Hindlimb muscle (tissue), 1 donor: Measurements from ENCODE around the gene NMNAT2. TPM values are rescaled to one million over a fixed set of nuclear protein-coding genes. Genes with fewer than 3 reads are reported as not detected.
"Not testable (repeated sequence)": the region's sequence is repeated elsewhere in the genome, so short reads cannot be mapped to it uniquely, and the experiment has no call there.

Source experiments
- DNase-seq: peaks from one replicate; pipeline ENCODE4 v3.0.0-alpha.2; 2013
- polyA plus RNA-seq: library from polyadenylated mRNA; unstranded; fragments of 120-200 nt; gene quantifications from one replicate; pipeline ENCODE4 v1.2.1, GENCODE V29; 2013; ENCODE audit not compliant: insufficient read length

The NMNAT2 gene
- polyA plus RNA-seq, 1 donor, result 0.85 TPM

DNA sequence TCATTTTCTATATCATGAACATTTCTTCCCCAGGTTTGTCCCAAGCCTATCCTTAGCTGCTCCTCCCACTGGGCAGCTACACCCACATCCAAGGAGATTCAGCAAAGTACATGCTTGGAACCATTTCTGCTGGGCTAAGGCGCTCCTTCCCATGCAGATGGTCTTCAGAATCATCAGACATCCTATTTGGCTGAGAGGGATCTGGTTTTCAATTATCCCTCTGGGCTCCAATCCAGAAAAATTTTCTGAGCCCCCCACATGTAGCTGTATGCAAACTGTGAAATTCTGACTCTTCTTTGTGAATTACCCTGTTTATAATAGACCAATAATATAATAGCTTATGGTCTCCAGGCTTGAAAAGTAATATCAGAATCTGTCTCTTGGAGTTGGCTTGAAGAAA is 132.9 kb downstream of the NMNAT2 start:
- DNase-seq, result no peak

DNA sequence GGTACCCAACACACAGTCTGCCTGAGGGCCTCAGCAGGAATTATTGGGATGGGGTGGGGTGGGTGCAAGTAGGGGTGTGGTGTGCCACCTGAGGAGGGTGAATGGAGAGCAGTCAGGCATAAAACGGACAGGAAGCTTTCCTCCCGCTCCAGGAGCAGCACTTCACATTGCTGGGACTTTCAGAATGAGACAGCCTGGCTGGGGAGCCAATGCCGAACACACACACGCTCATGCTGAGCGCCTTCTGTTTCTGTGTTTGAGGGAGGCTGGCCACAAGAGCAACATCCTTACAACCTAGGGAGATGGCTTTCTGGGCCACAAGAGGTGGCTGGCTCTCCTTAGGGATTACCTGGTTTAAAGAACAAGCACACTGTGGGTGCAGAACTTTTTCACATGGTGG is 134.1 kb downstream of the NMNAT2 start:
- DNase-seq, result no peak

DNA sequence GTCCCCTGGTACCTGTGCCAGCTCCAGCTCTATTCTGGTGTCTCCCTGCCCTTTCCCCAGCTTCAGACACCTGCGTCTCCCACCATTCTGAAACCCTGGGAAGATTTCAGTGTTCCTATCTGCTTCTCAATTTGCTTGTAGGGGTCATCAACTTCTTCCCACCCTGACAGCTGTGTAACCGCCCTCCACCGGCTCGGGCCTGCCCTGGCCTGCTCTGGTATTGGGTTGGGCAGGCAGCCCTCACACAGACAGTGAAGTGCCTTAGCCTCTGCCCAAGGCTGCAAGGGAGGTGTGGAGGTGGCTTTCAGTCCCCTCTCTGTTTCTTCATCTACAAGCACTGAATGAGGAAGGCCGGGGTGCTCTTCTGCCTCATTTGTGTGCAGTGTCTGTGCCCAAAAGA is 134.9 kb downstream of the NMNAT2 start:
- DNase-seq, result no peak

DNA sequence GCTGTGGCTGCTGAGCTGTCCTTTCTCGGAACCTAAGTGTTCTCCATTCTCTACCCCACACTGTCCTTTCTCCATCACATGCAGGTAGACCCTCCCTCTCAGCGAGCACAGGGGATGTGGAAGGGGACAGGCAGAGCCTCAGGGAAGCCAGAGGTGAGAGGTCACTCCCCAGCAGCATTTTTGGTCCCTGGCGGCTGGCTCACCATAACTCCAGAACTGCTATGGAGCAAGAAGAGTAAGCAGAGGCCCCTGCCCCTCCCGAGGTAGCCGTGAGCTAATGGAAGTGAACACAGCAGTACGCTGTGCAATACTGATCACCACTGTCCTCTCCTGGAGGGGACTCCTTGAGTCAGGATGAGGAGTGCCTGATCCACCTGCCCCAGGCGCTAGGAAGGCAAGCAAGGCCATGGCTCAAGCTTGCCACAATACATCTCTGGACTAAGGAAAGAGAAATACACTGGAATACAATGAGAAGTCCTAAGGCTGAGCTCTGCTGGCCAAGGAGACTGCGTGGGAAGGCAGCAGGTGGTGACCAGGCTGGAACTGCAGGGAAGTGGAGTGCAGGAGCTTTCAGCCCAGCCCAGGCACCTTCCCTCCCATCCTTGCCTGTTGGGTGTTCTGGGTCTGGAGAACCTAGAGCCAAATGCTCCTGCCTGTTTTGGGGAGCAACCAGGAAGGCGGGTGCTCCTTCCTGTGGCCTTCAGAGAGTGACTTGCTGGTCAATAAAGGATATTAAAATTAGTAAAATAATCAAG is 135.9 kb downstream of the NMNAT2 start:
- DNase-seq, result no peak

DNA sequence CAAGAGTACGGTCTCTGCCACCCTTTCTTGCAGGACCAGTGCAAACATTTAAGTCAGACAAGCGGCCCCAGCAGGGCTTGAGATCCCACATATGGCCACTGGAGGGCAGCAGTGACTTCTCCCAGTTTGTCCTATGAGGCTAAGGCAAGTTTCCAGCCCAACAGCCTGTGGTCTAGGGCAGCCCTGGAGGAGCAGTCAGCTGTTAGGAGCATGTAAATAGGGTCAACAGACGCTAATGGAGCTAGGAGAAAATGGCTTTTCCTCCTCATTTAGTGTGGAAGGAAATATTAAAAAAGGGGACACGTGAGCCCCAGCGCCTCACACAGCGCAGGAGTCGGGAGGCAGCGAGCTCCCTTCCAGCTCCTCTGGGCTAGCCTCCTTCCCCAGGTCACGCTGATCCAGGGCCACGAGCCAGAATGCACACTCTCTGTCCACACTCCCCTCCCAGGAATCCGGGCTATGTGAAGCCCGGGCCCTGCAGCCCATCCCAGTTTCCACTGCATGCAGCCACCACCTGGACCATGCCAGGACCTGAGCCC is 136.6 kb downstream of the NMNAT2 start:
- peak; percentile 93 for DNase-seq

DNA sequence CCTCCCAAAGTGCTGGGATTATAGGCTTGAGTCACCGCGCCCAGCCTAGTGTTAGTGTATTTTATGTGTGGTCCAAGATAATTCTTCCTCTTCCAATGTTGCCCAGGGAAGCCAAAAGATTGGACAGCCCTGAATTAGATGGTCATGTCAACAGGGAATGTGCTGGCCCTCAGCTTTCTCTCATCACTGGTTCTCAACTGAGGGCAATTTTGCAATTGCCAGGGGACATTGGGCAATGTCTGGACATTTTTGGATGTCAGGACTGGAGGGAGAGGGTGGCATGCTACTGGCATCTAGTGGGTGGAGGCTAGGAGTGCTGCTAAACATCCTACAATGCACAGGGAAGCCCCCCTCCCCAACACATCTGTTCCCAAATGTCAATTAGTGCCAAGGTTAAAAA is 137.1 kb downstream of the NMNAT2 start:
- DNase-seq, result no peak

DNA sequence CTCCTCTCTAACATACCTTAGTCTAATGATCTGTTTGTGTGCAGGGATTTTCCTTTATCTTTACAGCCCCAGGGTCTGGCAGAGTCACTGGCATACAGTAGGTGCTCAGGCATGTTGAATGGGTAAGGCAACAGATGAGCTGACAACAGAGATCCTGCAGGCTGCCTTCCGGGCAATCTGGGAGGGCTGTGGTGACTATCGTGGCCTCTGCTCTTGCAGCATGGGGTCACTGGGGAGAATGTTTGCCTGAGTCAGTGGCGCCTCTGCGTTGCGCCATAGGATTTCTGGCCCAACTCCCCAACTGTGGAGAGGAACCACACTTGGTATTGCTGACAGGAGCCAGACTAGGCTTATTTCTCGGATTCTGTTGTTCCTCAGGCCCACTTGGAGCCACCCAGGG is 138.3 kb downstream of the NMNAT2 start:
- no peak for DNase-seq

DNA sequence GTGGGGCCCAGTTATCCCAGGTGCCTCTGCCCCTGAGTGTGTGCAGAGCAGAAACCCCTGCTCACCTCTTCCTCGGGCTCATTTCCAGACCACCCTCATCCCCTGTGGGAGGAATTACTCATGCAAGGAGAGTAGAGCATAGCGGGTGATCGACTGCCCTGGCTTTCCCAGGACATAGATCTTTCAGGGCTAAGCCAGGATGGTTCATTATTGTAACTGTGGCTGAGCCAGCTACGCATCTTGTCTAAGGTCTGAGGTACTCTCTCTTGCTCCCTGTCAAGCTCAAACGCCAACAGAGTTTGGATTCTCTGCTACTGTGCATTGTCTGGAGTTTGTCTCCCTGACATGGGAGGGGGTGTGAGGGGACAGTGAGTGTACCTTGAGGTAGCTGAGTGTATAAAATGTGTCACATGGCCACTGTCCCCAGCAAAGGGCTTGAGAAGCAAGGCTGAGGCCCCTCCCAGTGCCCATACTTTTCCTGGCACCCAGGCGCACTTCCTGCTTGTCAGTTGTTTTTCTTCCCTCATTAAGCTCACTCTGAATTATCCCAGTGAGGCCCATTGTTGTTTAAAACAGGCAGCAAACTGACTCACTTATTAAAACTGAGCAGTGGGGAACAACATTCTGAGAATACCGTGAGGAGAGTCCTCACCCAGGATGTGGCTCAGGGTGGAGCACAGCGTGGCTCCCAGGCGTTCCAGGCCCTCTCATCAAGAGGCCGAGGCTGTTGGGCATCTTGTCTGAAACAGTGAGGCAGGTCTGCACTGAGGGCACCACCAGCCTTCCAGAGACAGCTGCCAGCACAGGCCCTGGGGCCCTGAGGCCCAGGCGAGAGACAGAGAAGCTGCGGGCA is 139.2 kb downstream of the NMNAT2 start:
- DNase-seq, result no peak

DNA sequence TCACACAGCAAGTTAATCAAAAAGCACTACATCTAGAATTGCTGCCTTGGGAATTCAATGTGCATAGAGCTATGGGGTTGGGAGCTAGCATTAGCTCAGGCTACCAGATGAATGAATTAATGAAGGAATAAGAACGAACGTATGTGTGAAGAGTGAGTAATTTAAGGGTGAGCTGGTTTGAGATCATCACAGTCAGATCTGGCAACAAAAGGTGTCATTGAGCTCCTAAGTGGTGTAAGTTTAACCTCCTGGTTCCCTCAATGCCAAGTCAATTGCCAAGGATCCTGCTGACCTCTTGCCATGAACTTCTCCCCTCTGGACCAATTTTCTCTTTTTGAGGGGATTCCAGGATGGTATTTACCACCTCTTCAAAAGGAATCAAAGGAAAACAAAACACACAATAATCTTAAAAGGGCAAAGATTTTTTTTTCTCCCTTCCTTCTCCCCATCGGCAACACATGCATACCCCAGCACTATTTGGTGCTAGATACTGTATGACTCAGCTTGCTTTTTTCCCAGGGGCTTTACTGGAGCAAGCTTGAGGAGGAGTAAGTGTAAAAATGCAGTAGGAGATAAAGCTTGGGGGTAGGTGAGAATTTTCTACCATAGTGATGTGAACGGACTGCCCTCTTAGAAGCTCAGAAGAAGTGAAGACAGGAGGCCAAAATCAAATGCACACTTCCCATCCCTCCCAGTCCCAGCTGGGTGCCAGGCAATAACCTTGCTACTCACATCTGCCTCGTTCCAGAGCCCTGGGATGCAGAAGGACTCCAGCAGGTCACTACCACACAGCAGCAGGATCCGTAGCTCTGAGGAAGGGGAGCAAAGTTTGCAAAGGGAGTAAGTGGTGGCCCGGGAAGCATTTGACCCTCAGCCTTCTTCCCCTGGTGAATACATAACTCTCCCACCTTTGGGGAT is 140.1 kb downstream of the NMNAT2 start:
- DNase-seq, result no peak

DNA sequence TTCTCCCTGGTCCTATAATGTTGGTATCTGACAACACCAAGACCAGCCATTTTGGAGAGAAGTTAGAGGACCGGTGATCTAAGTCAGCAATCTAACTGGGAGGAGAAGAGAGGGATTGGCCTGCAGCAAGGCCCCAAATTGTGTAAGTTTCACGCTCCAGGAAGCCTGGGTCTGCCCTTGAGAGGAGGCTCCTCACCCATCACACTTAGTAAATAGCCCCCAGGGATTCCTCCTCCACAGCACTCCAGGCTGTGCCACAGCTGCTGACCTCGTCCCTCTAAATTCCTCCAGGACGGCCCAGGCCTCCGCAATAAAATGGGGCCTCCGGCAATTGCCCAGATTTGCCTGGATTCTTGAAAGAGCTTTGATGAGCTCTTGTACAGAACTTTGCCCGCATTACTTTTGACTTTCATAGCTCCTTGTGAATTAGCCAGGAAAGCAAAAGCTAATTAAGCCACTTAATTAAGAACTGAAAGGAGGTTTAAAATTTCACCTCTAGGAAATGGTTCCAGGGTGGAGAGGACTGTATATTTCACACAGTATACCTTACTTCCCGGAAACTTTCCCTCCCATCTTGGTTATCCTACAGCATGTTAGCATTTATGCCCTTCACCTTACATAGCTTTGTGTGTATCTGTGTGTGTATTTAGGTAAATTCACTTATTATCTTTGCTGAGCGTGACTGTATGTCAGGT is 141.6 kb downstream of the NMNAT2 start:
- DNase-seq, result no peak

DNA sequence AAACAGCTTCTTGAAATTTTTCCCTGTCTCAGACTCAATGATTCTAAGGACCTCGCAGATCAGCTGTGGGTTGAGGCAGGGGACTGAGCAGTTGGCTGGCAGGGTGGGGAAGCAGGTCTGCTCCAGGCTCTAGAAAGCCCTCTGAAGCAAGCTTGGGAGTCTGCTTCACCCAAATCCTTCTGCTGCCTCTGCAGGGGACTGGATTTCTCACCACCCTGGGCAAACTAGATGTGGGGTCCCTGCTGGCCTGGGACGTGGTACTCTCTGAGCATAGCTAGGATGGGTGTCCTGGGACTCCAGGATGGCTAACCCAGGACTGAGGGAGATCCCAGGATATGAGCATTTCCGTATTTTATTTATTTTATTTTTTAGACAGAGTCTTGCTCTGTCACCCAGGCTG is 142.9 kb downstream of the NMNAT2 start:
- no peak for DNase-seq

DNA sequence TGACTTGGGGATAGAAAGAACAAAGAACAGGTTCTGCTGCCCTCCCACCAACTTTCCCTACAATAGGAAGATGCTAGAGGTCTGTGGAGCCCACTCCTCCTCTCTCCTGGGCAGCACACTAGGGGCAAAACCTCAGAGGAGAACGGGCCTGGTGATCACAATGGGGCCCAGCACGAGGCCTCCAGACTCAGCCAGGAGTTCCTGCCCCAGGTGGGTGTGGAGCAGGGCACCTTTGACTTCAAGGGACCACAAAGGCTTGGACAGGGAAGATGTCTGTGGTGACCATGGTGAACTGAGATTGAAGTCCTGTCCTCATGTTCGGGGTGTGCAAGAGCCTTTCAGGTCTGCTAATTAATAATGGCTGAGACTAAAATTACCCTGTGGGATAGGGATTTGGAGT is 143.3 kb downstream of the NMNAT2 start:
- DNase-seq, result no peak

DNA sequence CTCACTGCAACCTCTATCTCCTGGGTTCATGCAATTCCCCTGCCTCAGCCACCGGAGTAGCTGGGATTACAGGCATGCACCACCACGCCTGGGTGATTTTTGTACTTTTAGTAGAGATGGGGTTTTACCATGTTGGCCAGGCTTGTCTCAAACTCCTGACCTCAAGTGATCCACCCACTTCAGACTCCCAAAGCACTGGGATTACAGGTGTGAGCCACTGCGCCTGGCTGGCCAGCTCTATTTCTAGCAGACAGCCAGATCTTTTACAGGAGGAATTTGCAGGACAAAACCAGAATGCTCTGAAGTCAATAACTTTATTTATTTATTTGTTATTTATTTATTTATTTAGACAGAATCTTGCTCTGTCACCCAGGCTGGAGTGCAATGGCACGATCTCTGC is 144.2 kb downstream of the NMNAT2 start:
- not testable (repeated sequence) for DNase-seq

DNA sequence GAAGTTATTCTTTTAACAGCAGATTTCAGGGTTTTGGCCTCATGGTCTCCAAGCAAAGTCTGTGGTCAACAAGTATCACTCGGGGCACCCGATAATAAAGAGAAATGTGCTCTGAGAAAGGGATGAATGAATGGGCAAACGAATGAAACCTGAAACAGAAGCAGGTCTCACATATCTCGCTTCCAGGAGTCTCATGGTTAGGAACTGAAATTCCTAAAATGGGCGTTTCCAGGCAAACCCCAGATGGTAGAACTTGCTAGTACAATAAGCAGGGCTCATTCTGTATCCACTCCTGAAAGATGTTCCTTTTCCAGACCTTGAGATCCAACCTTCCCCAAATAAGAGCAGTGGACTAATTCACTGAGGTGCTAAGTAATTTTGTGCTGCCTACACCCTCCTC is 144.9 kb downstream of the NMNAT2 start:
- DNase-seq, result no peak

DNA sequence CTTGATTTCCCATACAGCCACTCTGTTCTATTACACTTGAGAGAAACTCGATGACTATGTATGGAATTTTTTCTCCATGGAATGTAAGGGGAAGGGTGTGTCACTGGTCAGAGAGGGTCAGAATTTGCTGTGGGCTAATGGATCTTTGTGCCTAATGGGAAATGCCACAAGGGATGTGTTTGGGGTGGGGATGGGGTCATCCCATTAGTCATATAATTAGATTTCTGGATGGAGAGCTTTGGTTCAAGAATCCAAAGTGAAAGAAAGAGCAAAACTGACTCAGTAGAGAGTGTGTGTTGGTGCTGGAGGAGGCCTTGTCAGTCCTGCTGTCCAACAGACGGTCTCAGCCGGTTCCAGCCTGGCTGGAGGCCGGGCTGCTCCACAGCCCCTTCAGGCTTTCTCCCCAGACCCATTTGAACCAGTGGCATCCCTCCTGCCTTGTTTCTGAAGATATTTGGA is 145.8 kb downstream of the NMNAT2 start:
- DNase-seq, result no peak

DNA sequence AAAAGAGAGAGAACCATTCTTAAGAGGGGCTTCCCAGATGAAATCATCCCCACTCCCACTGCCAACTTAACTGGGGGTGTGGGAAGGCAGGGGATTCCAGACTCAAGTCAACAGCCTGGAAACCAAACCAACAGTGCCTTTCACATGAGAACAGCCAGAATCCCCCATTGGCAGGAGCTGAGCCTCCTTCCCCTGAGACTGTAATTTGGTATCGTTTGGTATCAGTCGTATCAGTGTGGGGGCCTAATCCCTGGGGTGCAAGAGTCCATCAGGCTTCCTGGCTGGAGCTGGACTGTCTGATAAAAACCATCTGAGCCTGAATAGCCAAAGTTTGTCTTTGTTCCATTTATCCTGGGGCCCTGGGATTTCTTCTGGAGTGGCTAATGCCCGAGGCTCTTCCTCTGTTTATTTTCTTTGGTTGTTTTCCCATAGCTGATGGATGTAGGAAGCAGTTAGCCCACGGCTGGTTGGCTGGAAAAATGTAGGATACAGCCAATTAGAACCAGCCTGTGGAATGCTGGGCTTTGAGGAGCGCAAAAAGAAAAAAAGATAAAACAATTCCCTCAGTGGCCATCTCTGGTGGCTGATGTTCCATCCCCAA is 147.5 kb downstream of the NMNAT2 start:
- DNase-seq, result no peak

DNA sequence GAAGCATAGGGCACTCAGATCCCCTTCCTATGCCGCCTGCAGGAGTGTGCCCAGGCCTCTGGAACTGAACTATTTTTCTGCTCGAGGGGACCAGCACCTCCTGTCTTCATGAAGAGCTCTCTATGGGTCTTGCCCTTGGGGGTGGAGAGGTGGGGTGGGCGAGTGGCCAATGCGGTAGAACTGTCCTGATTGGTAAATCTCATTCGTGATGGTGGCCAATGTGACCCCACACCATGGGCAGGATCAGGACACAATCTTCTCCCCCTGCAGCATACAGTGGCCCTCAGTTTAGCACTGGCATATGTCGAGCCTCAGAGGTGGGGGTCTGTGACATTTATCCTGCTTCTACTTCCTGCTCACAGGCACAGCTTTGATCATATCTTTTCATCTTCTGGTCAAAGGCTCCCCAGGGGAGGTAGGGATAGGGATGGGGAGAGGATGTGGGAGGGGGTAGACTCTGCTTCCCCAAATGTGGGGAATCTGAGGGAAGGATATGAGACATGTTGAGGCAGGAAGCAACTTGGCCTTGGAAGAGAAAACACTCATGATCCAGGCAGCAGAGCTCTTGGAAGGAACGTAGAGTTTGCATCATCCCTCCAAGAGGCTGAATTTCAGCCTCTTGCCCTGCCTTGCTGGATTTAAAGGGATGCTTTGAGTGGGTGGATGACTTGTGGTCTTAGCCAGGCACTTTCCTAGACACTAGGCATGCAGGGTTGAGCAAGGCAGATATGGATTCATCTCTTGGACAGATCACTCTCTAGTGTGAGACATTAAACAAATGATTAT is 150.3 kb downstream of the NMNAT2 start:
- DNase-seq, result no peak

DNA sequence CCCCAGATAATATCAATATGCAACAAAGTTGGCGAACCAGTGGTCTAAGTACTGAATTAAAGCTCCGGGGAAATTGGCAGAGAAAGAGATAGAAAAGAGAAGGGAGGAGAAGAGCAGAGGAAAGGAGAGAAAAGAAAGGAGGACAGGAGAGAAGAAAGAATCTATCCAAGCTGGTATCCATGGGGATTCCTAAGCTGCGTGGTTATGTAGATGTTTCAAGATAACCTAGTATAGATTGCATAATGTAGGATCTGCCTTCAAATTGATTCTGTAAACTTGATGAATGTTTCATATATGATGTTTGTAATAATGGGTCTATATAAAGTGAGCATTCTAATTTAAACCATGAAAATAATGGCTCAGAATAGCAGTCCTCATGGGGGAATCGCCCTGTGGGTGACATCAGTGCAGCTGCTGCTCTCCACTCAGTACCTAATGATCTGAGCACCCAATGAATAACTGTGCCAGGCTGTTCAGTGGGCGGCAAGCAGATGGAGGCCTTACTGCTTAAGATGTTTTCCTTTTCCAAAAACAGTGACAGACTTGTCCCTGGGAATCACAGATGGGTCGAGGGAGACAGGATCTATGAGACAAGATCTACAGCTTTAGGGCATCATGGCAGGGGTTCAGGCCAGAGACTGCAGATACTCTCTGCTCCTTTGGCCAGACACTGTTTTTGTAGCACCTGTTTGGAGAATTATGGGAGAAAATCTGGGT is 154.1 kb downstream of the NMNAT2 start:
- no peak for DNase-seq

DNA sequence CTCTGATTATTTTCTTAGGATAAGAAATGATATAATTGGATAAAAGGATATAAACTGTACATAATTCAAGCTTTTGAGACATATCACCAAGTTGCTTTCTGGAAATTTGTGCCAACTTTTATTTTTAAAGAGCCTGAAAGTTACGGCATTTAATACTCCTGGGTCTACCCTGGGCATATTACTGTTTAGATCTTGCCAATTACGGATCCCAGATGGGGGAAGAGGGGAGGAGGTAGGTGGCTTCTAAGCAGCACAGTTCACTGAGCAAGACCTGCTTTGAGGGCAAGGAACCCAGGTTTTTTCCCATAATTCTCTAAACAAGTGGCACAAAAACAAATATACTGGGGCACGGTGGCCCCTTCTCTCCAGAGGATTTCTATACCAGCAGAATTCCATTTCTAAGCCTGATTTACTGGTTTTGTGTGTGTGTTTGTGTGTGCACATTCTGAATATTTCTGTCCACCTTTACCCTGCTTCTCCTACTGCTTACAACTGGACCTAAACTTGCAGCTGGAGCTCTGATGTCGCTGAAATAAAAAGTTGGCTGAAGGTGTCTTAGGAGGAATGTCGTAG is 155.5 kb downstream of the NMNAT2 start:
- DNase-seq, result no peak

DNA sequence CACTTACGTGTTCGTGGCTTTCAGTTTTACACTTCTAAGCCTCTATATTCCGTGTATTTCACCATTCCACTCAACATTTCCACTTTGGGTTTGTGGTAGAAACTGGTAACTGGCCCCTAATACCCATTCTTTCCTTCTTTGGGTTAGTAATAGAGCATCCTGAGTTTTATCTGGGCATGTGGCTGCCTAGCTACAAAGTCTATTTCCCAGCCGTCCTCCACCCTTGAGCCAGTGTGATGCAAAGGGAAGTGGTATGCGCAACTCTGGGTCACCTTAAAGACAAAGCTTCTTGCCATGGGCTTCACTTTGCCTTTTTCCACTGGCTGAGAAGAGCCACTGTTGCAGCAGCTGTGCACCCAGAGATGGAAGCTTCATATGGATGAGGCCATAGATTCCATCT is 158.3 kb downstream of the NMNAT2 start:
- no peak for DNase-seq
